GM12878 (cell line): Measurements from ENCODE around the gene NKRF. TPM values are rescaled to one million over a fixed set of nuclear protein-coding genes. Genes with fewer than 3 reads are reported as not detected.

Experiments
- LARP7 ChIP-seq: fragments of 450-650 bp; IDR thresholded peaks from 2 replicates; pipeline ENCODE4 v1.6.1; 2017; ENCODE audit warnings: mild to moderate bottlenecking
- PAX5 ChIP-seq: IDR thresholded peaks from 2 replicates; pipeline ENCODE4 v1.6.1; 2011; ENCODE audit warnings: low read depth, low read length, borderline replicate concordance
- polyA plus RNA-seq, 11 experiments: library from polyadenylated mRNA; depleted of rRNA in 4 of 11; unstranded in 6 of 11; stranded (reverse) in 5 of 11; fragments of >200 nt; fragmentation: Nextera tagmentation in 4 of 11; fragmentation: Illumina TruSeq in 1 of 11; extraction: Ambion mirVana in 4 of 11; extraction: Trizol in 1 of 11; gene quantifications; 1 replicate in 1 of 11; 2 replicates in 10 of 11; pipeline versions ENCODE4 v1.2.1 to v1.2.3, GENCODE V29; 2011 to 2016; ENCODE audit warnings: inconsistent platforms in 2 of 11, missing spikeins in 2 of 11, low read depth in 1 of 11
- total RNA-seq, 4 experiments: library from RNA; depleted of rRNA in 3 of 4; stranded (reverse); fragments of >200 nt in 3 of 4; fragmentation: Illumina TruSeq in 1 of 4; extraction: Trizol in 1 of 4; gene quantifications; 2 replicates each; pipeline versions ENCODE4 v1.2.1 to v1.2.3, GENCODE V29; 2013 to 2021
- TF ChIP-seq, protein P1 (sequence below): IDR thresholded peaks from 2 replicates; pipeline ENCODE4 v1.6.1; 2012; ENCODE audit warnings: improper control_type of control experiment, low read depth, low read length; ENCODE audit not compliant: insufficient replicate concordance
- TF ChIP-seq, protein P2 (sequence below): fragments of 450-650 bp; IDR thresholded peaks from 2 replicates; pipeline ENCODE4 v1.6.1; 2016; ENCODE audit warnings: mild to moderate bottlenecking

NKRF gene
- total and polyA plus RNA-seq, 10 of the 15 experiments (the other 5 are each of a cell fraction or from before 2014, with no cell fraction given), result 6.2 to 21.5 (median 10.1) TPM

DNA sequence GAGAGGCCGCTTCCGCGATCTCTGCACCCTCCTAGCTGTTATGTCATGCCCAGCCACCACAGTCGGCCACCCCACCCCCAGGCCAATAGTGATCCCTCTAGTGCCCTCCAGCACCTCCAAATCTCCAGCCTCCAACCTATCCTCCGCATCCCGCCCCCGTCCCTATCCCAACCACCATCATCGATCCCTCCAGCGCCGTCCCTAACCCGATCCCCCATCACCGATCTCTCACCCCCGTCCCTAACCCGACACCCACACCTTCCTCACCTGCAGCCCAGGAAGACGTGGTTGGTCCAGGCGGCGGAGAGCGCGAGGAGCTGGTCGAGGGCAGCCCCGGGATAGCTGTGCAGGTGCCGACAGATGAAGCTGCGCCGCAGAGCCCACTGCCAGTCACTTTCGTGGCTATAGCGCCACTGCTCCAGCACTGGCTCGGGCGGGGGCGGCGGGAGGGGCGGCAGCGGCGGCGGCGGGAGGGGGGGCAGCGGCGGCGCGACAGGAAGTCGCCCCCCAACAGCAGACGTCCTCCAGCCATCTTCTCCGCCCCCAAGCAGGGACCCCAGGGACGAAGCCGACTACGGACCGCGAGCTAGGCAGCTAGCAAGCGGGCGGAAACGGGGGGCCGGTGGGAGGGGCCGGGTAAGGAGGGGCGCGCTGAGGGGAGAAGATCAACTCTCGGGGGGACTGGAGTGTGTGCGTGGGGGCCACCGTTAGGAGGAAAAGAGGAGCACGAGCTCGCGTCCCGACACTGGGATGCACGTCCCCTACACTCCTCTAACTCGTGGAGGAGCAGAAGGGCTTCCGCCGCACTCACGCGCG is 552 bp downstream of the NKRF start (continued):
- TF ChIP-seq, protein P1, sequence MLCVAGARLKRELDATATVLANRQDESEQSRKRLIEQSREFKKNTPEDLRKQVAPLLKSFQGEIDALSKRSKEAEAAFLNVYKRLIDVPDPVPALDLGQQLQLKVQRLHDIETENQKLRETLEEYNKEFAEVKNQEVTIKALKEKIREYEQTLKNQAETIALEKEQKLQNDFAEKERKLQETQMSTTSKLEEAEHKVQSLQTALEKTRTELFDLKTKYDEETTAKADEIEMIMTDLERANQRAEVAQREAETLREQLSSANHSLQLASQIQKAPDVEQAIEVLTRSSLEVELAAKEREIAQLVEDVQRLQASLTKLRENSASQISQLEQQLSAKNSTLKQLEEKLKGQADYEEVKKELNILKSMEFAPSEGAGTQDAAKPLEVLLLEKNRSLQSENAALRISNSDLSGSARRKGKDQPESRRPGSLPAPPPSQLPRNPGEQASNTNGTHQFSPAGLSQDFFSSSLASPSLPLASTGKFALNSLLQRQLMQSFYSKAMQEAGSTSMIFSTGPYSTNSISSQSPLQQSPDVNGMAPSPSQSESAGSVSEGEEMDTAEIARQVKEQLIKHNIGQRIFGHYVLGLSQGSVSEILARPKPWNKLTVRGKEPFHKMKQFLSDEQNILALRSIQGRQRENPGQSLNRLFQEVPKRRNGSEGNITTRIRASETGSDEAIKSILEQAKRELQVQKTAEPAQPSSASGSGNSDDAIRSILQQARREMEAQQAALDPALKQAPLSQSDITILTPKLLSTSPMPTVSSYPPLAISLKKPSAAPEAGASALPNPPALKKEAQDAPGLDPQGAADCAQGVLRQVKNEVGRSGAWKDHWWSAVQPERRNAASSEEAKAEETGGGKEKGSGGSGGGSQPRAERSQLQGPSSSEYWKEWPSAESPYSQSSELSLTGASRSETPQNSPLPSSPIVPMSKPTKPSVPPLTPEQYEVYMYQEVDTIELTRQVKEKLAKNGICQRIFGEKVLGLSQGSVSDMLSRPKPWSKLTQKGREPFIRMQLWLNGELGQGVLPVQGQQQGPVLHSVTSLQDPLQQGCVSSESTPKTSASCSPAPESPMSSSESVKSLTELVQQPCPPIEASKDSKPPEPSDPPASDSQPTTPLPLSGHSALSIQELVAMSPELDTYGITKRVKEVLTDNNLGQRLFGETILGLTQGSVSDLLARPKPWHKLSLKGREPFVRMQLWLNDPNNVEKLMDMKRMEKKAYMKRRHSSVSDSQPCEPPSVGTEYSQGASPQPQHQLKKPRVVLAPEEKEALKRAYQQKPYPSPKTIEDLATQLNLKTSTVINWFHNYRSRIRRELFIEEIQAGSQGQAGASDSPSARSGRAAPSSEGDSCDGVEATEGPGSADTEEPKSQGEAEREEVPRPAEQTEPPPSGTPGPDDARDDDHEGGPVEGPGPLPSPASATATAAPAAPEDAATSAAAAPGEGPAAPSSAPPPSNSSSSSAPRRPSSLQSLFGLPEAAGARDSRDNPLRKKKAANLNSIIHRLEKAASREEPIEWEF, result no peak
- TF ChIP-seq PAX5 (no peak), LARP7 (peak; percentile 49; the same call in 1 of the 2 replicates)
- TF ChIP-seq, protein P2, sequence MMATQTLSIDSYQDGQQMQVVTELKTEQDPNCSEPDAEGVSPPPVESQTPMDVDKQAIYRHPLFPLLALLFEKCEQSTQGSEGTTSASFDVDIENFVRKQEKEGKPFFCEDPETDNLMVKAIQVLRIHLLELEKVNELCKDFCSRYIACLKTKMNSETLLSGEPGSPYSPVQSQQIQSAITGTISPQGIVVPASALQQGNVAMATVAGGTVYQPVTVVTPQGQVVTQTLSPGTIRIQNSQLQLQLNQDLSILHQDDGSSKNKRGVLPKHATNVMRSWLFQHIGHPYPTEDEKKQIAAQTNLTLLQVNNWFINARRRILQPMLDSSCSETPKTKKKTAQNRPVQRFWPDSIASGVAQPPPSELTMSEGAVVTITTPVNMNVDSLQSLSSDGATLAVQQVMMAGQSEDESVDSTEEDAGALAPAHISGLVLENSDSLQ, result peak; percentile 37; the same call in 1 of the 2 replicates
